ENCODE measurements around the gene TMEFF1. TPM values are rescaled to one million over a fixed set of nuclear protein-coding genes. Genes with fewer than 3 reads are reported as not detected.

TMEFF1 gene
- total RNA-seq, 3 donors from 2014 or later: 0.38 to 0.98 TPM; not detected in 1

- no peak for DNase-seq
- H3K4me3 ChIP-seq: no peak overlapping the region
- no peaks in the 10 kb centered on the region for H3K4me1 ChIP-seq (ENCODE audit: low read depth)
- H3K9me3 ChIP-seq: no peaks in the 10 kb centered on the region
- no peak for ATAC-seq
- intact Hi-C loops (cut with DNase I, micrococcal nuclease): no loop called here
- no peak for TF ChIP-seq CTCF (IDR thresholded peaks at IDR 0.05)
- H3K36me3 ChIP-seq (ENCODE audit: low read depth): no peaks in the 10 kb centered on the region
Measured at GRCh38 chr9:100573655-100574260, 100.8 kb downstream of the TMEFF1 start.

- no peaks in the 10 kb centered on the region for H3K4me1 ChIP-seq (ENCODE audit: low read depth)
- H3K4me3 ChIP-seq: no peak overlapping the region
- DNase-seq (no peak), ATAC-seq (no peak)
- no peaks in the 10 kb centered on the region for H3K9me3 ChIP-seq
- intact Hi-C loops (cut with DNase I, micrococcal nuclease): no loop called here
- TF ChIP-seq CTCF (IDR thresholded peaks at IDR 0.05): no peak
- no peaks in the 10 kb centered on the region for H3K36me3 ChIP-seq (ENCODE audit: low read depth)
Measured at GRCh38 chr9:100575006-100575405, 102.1 kb downstream of the TMEFF1 start.

GRCh38 chr9:100575765-100576386, 102.9 kb downstream of the TMEFF1 start:
- no peak for TF ChIP-seq CTCF (IDR thresholded peaks at IDR 0.05)
- ATAC-seq: no peak
- no peaks in the 10 kb centered on the region for H3K36me3 ChIP-seq (ENCODE audit: low read depth)
- H3K4me1 ChIP-seq (ENCODE audit: low read depth): no peaks in the 10 kb centered on the region
- intact Hi-C loops (cut with DNase I, micrococcal nuclease): no loop called here
- no peak overlapping the region for H3K4me3 ChIP-seq
- no peaks in the 10 kb centered on the region for H3K9me3 ChIP-seq
- no peak for DNase-seq

- TF ChIP-seq CTCF (IDR thresholded peaks at IDR 0.05): no peak
- H3K9me3 ChIP-seq: no peaks in the 10 kb centered on the region
- no peak within 1 kb of the TSS for H3K4me3 ChIP-seq
- no peaks in the 10 kb centered on the region for H3K4me1 ChIP-seq (ENCODE audit: low read depth)
- no peak for ATAC-seq
- intact Hi-C loops (cut with DNase I, micrococcal nuclease): no loop called here
- DNase-seq: no peak
- no peaks in the 10 kb centered on the region for H3K36me3 ChIP-seq (ENCODE audit: low read depth)
Measured at GRCh38 chr9:100577776-100578448, 105.0 kb downstream of the TMEFF1 start, which contains the start of gene CAVIN4. TSS of gene CAVIN4 (plus strand) at chr9:100578079. CDS start at chr9:100578144, 65 bp downstream.

GRCh38 chr9:100578610-100579009, 105.7 kb downstream of the TMEFF1 start:
- Histone ChIP-seq H3K9me3 (no peaks in the 10 kb centered on the region), H3K4me3 (no peak overlapping the region), H3K36me3 (ENCODE audit: low read depth) (no peaks in the 10 kb centered on the region), H3K4me1 (ENCODE audit: low read depth) (no peaks in the 10 kb centered on the region)
- ATAC-seq: no peak
- intact Hi-C loops (cut with DNase I, micrococcal nuclease): no loop called here
- no peak for TF ChIP-seq CTCF (IDR thresholded peaks at IDR 0.05)
- DNase-seq: no peak
